ENCODE measurements around the gene RINL.
"Not testable (repeated sequence)": the region's sequence is repeated elsewhere in the genome, so short reads cannot be mapped to it uniquely, and the experiment has no call there.

Gene RINL

DNA sequence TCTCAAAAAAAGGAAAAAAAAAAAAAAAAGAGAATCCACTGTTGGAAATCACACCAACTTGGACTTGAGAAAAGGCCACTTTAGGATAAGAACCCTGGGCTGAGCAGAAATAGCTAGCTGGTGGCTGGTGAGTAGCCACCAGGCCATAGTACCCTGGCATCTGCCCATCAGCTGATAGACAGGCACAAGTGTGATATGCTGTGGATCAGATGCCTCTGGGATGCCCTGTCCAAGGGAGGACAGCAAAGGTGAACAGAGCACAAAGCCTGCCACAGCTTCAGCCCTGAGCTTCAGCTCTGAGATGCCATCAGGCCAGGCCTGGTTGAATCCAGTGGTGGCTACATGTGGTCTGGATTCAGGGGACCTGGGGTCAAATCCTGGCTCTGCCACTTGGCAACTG is 12.6 kb upstream of the RINL start:
- Histone ChIP-seq H2BK5ac (ENCODE audit: low read depth, low read length, poor library complexity) (no peak overlapping the region), H3K4me2 (ENCODE audit: low read length) (no peak overlapping the region), H3K36me3 (ENCODE audit: control insufficient read depth in 1 of 2, insufficient read depth in 2 of 2, low read length in 2 of 2) (peaks cover 7 to 10% of the 10 kb centered on the region in 2 experiments), H2BK120ac (ENCODE audit: insufficient read depth, low read length, poor library complexity) (no peak overlapping the region), H3K9ac (ENCODE audit: low read length) (no peak overlapping the region), H3K14ac (ENCODE audit: low read length) (no peak overlapping the region), H3K4me3 (ENCODE audit: low read depth, low read length) (no peak overlapping the region), H4K8ac (ENCODE audit: low read depth, low read length) (no peak overlapping the region), H2BK12ac (ENCODE audit: low read length) (no peak overlapping the region), H3K18ac (ENCODE audit: low read length) (no peak overlapping the region), H4K91ac (ENCODE audit: low read depth, low read length) (no peak overlapping the region), H3K79me1 (ENCODE audit: low read length) (no peaks in the 10 kb centered on the region), H2AK5ac (ENCODE audit: low read length) (no peak overlapping the region), H3K4ac (ENCODE audit: low read depth, low read length) (no peak overlapping the region), H4K12ac (ENCODE audit: low read depth, low read length) (no peak overlapping the region), H3K4me1 (ENCODE audit: control insufficient read depth in 1 of 2, insufficient read depth in 2 of 2, low read length in 2 of 2) (no peaks in the 10 kb centered on the region), H3K23ac (ENCODE audit: low read length) (no peak overlapping the region), H2AFZ (ENCODE audit: insufficient read depth, low read length, poor library complexity) (no peak overlapping the region), H3K79me2 (ENCODE audit: control insufficient read depth, insufficient read depth, low read length, poor library complexity) (no peaks in the 10 kb centered on the region), H3K9me3 (ENCODE audit: insufficient read depth, low read depth, low read length) (no peaks in the 10 kb centered on the region), H3K27ac (ENCODE audit: low read depth, low read length) (no peak overlapping the region), H3K27me3 (ENCODE audit: insufficient read depth, low read length) (no peaks in the 10 kb centered on the region)
- DNase-seq, result no peak

DNA sequence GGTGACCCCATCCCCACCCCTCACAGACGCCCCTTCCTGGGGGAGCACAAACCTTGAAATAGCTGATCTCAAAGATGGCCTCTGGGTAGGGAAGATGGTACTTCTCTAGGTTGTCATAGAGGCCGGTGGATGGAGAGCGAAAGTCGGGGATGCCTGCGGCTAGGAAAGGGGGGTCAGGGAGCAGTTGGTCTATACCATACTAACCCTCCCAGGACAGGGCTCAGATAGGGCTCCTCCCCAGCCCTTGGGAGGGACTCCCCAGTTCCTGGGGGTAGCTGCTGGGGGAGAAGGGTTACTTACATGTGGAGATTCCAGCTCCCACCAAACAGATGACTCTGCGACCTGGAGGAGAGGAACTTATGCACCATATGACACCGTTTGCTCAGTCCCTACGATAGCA is 11.7 kb upstream of the RINL start:
- Histone ChIP-seq H2BK120ac (ENCODE audit: insufficient read depth, low read length, poor library complexity) (no peak overlapping the region), H3K18ac (ENCODE audit: low read length) (no peak overlapping the region), H3K4me3 (ENCODE audit: low read depth, low read length) (no peak overlapping the region), H3K14ac (ENCODE audit: low read length) (no peak overlapping the region), H2AFZ (ENCODE audit: insufficient read depth, low read length, poor library complexity) (no peak overlapping the region), H3K9me3 (ENCODE audit: insufficient read depth, low read depth, low read length) (no peaks in the 10 kb centered on the region), H4K12ac (ENCODE audit: low read depth, low read length) (no peak overlapping the region), H3K79me1 (ENCODE audit: low read length) (no peaks in the 10 kb centered on the region), H3K4me2 (ENCODE audit: low read length) (no peak overlapping the region), H3K9ac (ENCODE audit: low read length) (no peak overlapping the region), H2BK5ac (ENCODE audit: low read depth, low read length, poor library complexity) (no peak overlapping the region), H2AK5ac (ENCODE audit: low read length) (no peak overlapping the region), H3K4ac (ENCODE audit: low read depth, low read length) (no peak overlapping the region), H4K91ac (ENCODE audit: low read depth, low read length) (no peak overlapping the region), H2BK12ac (ENCODE audit: low read length) (no peak overlapping the region), H3K36me3 (ENCODE audit: control insufficient read depth in 1 of 2, insufficient read depth in 2 of 2, low read length in 2 of 2) (peaks cover 7 to 10% of the 10 kb centered on the region in 2 experiments), H4K8ac (ENCODE audit: low read depth, low read length) (no peak overlapping the region), H3K23ac (ENCODE audit: low read length) (no peak overlapping the region), H3K79me2 (ENCODE audit: control insufficient read depth, insufficient read depth, low read length, poor library complexity) (no peaks in the 10 kb centered on the region), H3K27me3 (ENCODE audit: insufficient read depth, low read length) (no peaks in the 10 kb centered on the region), H3K27ac (ENCODE audit: low read depth, low read length) (no peak overlapping the region), H3K4me1 (ENCODE audit: control insufficient read depth in 1 of 2, insufficient read depth in 2 of 2, low read length in 2 of 2) (no peaks in the 10 kb centered on the region)
- no CpG with 5 or more reads among the region's 8 CpGs for WGBS (ENCODE audit: extremely low coverage, insufficient coverage, insufficient read length)
- DNase-seq, result no peak

DNA sequence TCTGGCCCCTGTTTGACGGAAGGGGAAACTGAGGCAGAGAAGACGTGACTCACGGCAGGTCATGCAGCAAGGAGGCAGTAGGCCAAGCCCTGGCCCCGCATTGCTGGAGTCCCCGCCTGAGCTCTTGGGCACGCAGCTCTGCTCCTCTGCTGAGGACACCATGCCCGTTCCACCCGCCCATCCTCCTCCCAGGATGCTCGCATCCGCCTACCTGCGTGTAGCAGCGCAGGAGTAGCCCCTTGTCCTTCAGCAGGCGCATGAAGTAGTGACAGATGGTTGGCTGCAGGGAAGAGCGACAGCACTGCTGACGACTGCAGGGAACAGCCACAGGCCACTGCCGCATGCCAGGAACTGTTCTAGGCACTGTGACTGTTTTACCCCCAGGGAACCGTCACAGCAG is 10.8 kb upstream of the RINL start:
- Histone ChIP-seq H3K27ac (ENCODE audit: low read depth, low read length) (no peak overlapping the region), H3K4me1 (ENCODE audit: control insufficient read depth in 1 of 2, insufficient read depth in 2 of 2, low read length in 2 of 2) (no peaks in the 10 kb centered on the region), H4K91ac (ENCODE audit: low read depth, low read length) (no peak overlapping the region), H2BK120ac (ENCODE audit: insufficient read depth, low read length, poor library complexity) (no peak overlapping the region), H3K9me3 (ENCODE audit: insufficient read depth, low read depth, low read length) (no peaks in the 10 kb centered on the region), H3K14ac (ENCODE audit: low read length) (no peak overlapping the region), H2BK12ac (ENCODE audit: low read length) (no peak overlapping the region), H2BK5ac (ENCODE audit: low read depth, low read length, poor library complexity) (no peak overlapping the region), H3K36me3 (ENCODE audit: control insufficient read depth in 1 of 2, insufficient read depth in 2 of 2, low read length in 2 of 2) (peaks cover 7 to 10% of the 10 kb centered on the region in 2 experiments), H3K4ac (ENCODE audit: low read depth, low read length) (no peak overlapping the region), H3K4me3 (ENCODE audit: low read depth, low read length) (no peak overlapping the region), H2AK5ac (ENCODE audit: low read length) (no peak overlapping the region), H3K4me2 (ENCODE audit: low read length) (no peak overlapping the region), H3K23ac (ENCODE audit: low read length) (no peak overlapping the region), H3K18ac (ENCODE audit: low read length) (no peak overlapping the region), H3K79me1 (ENCODE audit: low read length) (no peaks in the 10 kb centered on the region), H3K27me3 (ENCODE audit: insufficient read depth, low read length) (no peaks in the 10 kb centered on the region), H2AFZ (ENCODE audit: insufficient read depth, low read length, poor library complexity) (no peak overlapping the region), H3K9ac (ENCODE audit: low read length) (no peak overlapping the region), H4K8ac (ENCODE audit: low read depth, low read length) (no peak overlapping the region), H3K79me2 (ENCODE audit: control insufficient read depth, insufficient read depth, low read length, poor library complexity) (no peaks in the 10 kb centered on the region), H4K12ac (ENCODE audit: low read depth, low read length) (no peak overlapping the region)
- WGBS (ENCODE audit: extremely low coverage, insufficient coverage, insufficient read length), result no CpG with 5 or more reads among the region's 17 CpGs
- no peak for DNase-seq

DNA sequence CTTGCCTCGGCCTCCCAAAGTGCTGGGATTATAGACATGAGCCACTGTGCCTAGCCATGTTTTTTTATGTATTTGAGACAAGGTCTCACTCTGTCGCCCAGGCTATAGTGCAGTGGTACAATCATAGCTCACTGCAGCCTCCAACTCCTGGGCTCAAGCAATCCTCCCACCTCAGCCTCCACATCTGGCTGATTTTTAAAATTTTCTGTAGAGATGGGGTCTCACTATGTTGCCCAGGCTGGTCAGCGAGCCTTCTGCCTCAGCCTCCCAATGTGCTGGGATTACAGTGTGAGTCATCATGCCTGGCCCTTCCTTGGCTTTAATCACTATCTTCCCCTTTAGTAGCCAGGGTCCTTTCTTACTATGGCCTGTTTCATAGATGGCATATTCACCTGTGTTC is 6.6 kb upstream of the RINL start:
- H3K9me3 ChIP-seq (ENCODE audit: insufficient read depth, low read depth, low read length); H3K4me3 ChIP-seq (ENCODE audit: low read depth, low read length); H4K12ac ChIP-seq (ENCODE audit: low read depth, low read length); H3K4ac ChIP-seq (ENCODE audit: low read depth, low read length); H2BK12ac ChIP-seq (ENCODE audit: low read length); H3K79me2 ChIP-seq (ENCODE audit: control insufficient read depth, insufficient read depth, low read length, poor library complexity); H3K14ac ChIP-seq (ENCODE audit: low read length); H2BK120ac ChIP-seq (ENCODE audit: insufficient read depth, low read length, poor library complexity); H2AFZ ChIP-seq (ENCODE audit: insufficient read depth, low read length, poor library complexity); H3K27ac ChIP-seq (ENCODE audit: low read depth, low read length); H3K36me3 ChIP-seq (ENCODE audit: control insufficient read depth in 1 of 2, insufficient read depth in 2 of 2, low read length in 2 of 2); H3K23ac ChIP-seq (ENCODE audit: low read length); H3K9ac ChIP-seq (ENCODE audit: low read length); H2AK5ac ChIP-seq (ENCODE audit: low read length); H4K8ac ChIP-seq (ENCODE audit: low read depth, low read length); H3K18ac ChIP-seq (ENCODE audit: low read length); H4K91ac ChIP-seq (ENCODE audit: low read depth, low read length); H3K79me1 ChIP-seq (ENCODE audit: low read length); DNase-seq; H3K4me1 ChIP-seq (ENCODE audit: control insufficient read depth in 1 of 2, insufficient read depth in 2 of 2, low read length in 2 of 2); H3K4me2 ChIP-seq (ENCODE audit: low read length); H3K27me3 ChIP-seq (ENCODE audit: insufficient read depth, low read length); H2BK5ac ChIP-seq (ENCODE audit: low read depth, low read length, poor library complexity): not testable (repeated sequence)
- no CpG with 5 or more reads among the region's 3 CpGs for WGBS (ENCODE audit: extremely low coverage, insufficient coverage, insufficient read length)

DNA sequence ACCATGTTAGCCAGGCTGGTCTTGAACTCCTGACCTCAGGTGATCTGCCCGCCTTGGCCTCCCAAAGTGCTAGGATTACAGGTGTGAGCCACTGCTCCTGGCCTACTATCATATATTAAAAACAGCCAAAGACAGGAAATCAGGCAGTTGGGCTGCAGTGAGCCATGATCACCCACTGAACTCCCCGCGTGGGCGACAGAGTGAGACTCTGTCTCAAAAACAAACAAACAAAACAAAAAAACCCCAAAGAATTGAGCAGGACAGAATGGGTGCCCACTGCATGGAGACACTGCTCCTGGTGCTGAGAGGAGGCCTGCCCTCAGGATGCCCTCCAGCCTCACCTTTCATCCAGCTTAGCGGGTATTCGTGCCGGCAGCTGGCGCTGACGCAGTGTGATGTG is 5.2 kb upstream of the RINL start:
- H3K14ac ChIP-seq (ENCODE audit: low read length), result no peak overlapping the region

More for the DNA sequence above, 5.2 kb upstream of the RINL start:
- Histone ChIP-seq H2BK120ac (ENCODE audit: insufficient read depth, low read length, poor library complexity) (no peak overlapping the region), H4K91ac (ENCODE audit: low read depth, low read length) (no peak overlapping the region), H3K4ac (ENCODE audit: low read depth, low read length) (no peak overlapping the region), H3K4me2 (ENCODE audit: low read length) (no peak overlapping the region), H4K8ac (ENCODE audit: low read depth, low read length) (no peak overlapping the region), H2AFZ (ENCODE audit: insufficient read depth, low read length, poor library complexity) (no peak overlapping the region), H2BK5ac (ENCODE audit: low read depth, low read length, poor library complexity) (no peak overlapping the region), H3K23ac (ENCODE audit: low read length) (no peak overlapping the region), H3K9ac (ENCODE audit: low read length) (no peak overlapping the region), H3K79me2 (ENCODE audit: control insufficient read depth, insufficient read depth, low read length, poor library complexity) (no peaks in the 10 kb centered on the region), H4K12ac (ENCODE audit: low read depth, low read length) (no peak overlapping the region), H3K79me1 (ENCODE audit: low read length) (no peaks in the 10 kb centered on the region), H3K27me3 (ENCODE audit: insufficient read depth, low read length) (no peaks in the 10 kb centered on the region), H2BK12ac (ENCODE audit: low read length) (no peak overlapping the region), H3K27ac (ENCODE audit: low read depth, low read length) (no peak overlapping the region), H3K4me3 (ENCODE audit: low read depth, low read length) (no peak overlapping the region), H3K18ac (ENCODE audit: low read length) (no peak overlapping the region), H3K9me3 (ENCODE audit: insufficient read depth, low read depth, low read length) (no peaks in the 10 kb centered on the region), H3K36me3 (ENCODE audit: control insufficient read depth in 1 of 2, insufficient read depth in 2 of 2, low read length in 2 of 2) (no peaks in the 10 kb centered on the region), H2AK5ac (ENCODE audit: low read length) (no peak overlapping the region), H3K4me1 (ENCODE audit: control insufficient read depth in 1 of 2, insufficient read depth in 2 of 2, low read length in 2 of 2) (no peaks in the 10 kb centered on the region)
- DNase-seq, result no peak
- WGBS (ENCODE audit: extremely low coverage, insufficient coverage, insufficient read length), result no CpG with 5 or more reads among the region's 9 CpGs
